ENCODE measurements around the gene SMCO2.

DNA sequence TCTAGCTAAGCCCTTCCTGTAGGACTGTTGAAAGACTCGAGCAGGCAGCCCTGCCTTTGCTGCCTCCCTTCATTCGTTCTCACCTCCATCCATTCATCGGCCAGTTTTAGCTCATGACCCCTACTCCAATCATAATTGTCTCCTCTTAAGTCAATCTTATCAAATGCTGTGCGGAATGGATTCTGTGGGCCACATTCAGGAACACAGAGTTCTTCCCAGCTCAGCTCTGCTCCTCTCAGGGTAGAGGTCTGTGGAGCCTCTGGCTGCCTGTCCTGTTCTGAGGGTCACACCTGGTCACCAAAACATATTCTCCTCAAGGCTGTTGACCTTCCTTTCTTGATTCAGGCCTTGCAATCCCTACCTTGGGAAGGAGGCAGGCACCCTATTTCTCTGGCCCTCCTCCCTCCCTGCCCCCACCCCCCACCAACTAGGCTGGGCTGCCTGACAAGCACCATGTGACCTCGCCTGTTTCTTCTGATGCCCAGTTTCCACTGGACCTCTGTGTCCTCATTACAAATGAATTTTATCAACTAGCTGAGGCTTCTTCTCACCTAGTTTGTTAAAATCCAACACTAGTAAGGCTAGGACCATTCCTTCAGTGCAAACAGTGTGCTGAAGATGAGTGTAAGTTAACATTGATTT is 3.5 kb downstream of the SMCO2 start:
- TF ChIP-seq, protein P1, sequence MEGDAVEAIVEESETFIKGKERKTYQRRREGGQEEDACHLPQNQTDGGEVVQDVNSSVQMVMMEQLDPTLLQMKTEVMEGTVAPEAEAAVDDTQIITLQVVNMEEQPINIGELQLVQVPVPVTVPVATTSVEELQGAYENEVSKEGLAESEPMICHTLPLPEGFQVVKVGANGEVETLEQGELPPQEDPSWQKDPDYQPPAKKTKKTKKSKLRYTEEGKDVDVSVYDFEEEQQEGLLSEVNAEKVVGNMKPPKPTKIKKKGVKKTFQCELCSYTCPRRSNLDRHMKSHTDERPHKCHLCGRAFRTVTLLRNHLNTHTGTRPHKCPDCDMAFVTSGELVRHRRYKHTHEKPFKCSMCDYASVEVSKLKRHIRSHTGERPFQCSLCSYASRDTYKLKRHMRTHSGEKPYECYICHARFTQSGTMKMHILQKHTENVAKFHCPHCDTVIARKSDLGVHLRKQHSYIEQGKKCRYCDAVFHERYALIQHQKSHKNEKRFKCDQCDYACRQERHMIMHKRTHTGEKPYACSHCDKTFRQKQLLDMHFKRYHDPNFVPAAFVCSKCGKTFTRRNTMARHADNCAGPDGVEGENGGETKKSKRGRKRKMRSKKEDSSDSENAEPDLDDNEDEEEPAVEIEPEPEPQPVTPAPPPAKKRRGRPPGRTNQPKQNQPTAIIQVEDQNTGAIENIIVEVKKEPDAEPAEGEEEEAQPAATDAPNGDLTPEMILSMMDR (IDR thresholded peaks at IDR 0.05; ENCODE audit: insufficient read depth, low read length, poor library complexity, severe bottlenecking) = no peak
- no peak for TF ChIP-seq EZH2phosphoT487 (conservative IDR thresholded peaks at IDR 0.05; ENCODE audit: low read length)
